ENCODE data around the gene SARM1. TPM values are rescaled to one million over a fixed set of nuclear protein-coding genes. Genes with fewer than 3 reads are reported as not detected.

SARM1 gene
- total and polyA plus RNA-seq, 8 donors, result 14.2 to 22.1 (median 17.3) TPM

- ATAC-seq, result no peak
- WGBS, 2 donors, result 66 to 74% methylated on average over 2 of the region's 2 CpGs
These were observed 19.9 kb downstream of the SARM1 start for GRCh38 chr17:28391401-28391800.

DNA sequence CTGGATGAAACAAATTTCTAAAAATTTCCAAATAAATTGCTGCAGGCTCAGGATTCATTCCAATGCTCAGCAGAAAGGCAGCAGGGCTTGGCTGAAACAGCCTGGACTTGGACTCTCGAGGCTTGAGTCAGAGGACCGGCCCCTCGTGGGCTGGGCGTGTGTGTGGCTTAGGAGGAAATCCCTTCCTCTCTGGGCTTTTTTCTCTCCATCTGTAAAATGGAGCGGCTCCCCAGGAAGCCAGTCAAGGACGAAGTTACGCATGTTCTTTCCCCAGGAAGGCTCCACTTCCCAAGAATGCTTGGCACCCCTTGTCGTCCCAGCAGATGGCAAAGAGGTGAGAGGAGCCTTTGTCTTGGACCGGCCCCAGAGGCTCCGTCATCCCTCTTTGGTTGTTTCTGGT lies 21.0 kb downstream of the SARM1 start:
- no peak overlapping the region for H3K27ac ChIP-seq
- ATAC-seq, result peak in 2 of 4 donors; percentile 28 to 31
- H3K4me1 ChIP-seq, result no peaks in the 10 kb centered on the region
- no peak overlapping the region for H3K4me3 ChIP-seq
- no peaks in the 10 kb centered on the region for H3K9me3 ChIP-seq
- H3K36me3 ChIP-seq, result peaks cover 0 to 68% (median 42%) of the 10 kb centered on the region in 3 donors
- no peaks in the 10 kb centered on the region for H3K27me3 ChIP-seq
- TF ChIP-seq, protein P1, sequence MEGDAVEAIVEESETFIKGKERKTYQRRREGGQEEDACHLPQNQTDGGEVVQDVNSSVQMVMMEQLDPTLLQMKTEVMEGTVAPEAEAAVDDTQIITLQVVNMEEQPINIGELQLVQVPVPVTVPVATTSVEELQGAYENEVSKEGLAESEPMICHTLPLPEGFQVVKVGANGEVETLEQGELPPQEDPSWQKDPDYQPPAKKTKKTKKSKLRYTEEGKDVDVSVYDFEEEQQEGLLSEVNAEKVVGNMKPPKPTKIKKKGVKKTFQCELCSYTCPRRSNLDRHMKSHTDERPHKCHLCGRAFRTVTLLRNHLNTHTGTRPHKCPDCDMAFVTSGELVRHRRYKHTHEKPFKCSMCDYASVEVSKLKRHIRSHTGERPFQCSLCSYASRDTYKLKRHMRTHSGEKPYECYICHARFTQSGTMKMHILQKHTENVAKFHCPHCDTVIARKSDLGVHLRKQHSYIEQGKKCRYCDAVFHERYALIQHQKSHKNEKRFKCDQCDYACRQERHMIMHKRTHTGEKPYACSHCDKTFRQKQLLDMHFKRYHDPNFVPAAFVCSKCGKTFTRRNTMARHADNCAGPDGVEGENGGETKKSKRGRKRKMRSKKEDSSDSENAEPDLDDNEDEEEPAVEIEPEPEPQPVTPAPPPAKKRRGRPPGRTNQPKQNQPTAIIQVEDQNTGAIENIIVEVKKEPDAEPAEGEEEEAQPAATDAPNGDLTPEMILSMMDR (IDR thresholded peaks at IDR 0.05), result no peak
- intact Hi-C loops (cut with DNase I), result no loop called here
- no peak for FAIRE-seq
- 86 to 90% methylated on average over 10 of the region's 10 CpGs for WGBS, 2 donors
- DNase-seq, result no peak

More at GRCh38 chr17:28391401-28391800, 19.9 kb downstream of the SARM1 start:
- DNase-seq (no peak), FAIRE-seq (no peak)
- H3K4me3 ChIP-seq, result no peak overlapping the region
- H3K36me3 ChIP-seq, result peaks cover 0 to 64% (median 42%) of the 10 kb centered on the region in 3 donors
- H3K27ac ChIP-seq, result no peak overlapping the region
- H3K9me3 ChIP-seq, result no peaks in the 10 kb centered on the region
- peaks cover 0 to 1% (median 0%) of the 10 kb centered on the region in 3 donors for H3K4me1 ChIP-seq
- H3K27me3 ChIP-seq, result no peaks in the 10 kb centered on the region
- TF ChIP-seq, protein P1 (IDR thresholded peaks at IDR 0.05), result no peak
- intact Hi-C loops (cut with DNase I), result no loop called here

GRCh38 chr17:28394337-28395116 lies 23.0 kb downstream of the SARM1 start:
- TF ChIP-seq, protein P1 (IDR thresholded peaks at IDR 0.05), result no peak
- FAIRE-seq, result no peak
- Histone ChIP-seq H3K9me3 (no peaks in the 10 kb centered on the region), H3K27ac (no peak overlapping the region), H3K4me1 (no peaks in the 10 kb centered on the region), H3K27me3 (no peaks in the 10 kb centered on the region), H3K36me3 (peaks cover 0 to 63% (median 35%) of the 10 kb centered on the region in 3 donors), H3K4me3 (no peak overlapping the region)
- WGBS, 2 donors, result 81% methylated on average over 7 of the region's 7 CpGs
- intact Hi-C loops (cut with DNase I), result no loop called here
- ATAC-seq, result no peak
- no peak for DNase-seq

DNA sequence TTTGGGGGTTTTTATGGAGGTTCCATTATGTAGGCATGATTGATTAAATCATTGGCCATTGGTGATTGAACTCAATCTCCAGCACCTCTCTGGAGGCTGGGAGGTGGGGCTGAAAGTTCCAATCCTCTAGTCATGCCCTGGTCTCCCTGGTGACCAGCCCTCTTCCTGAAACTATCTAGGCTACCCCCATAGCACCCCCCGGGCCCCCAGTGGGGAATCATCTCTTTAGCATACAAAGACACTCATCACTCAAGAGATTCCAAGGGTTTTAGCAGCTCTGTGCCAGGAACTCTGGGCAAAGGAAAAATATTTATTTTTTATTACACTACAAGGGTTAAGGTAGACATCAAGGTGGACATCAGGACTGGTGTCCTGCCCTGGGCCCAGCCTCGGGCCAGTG lies 23.9 kb downstream of the SARM1 start:
- WGBS, 2 donors, result 57 to 64% methylated on average over 2 of the region's 2 CpGs
- TF ChIP-seq, protein P1 (IDR thresholded peaks at IDR 0.05), result no peak
- Histone ChIP-seq H3K4me1 (no peaks in the 10 kb centered on the region), H3K4me3 (no peak overlapping the region), H3K36me3 (peaks cover 0 to 54% (median 32%) of the 10 kb centered on the region in 3 donors), H3K27me3 (no peaks in the 10 kb centered on the region), H3K27ac (no peak overlapping the region), H3K9me3 (no peaks in the 10 kb centered on the region)
- DNase-seq, result no peak
- FAIRE-seq, result no peak
- intact Hi-C loops (cut with DNase I), result no loop called here
- ATAC-seq, result no peak

DNA sequence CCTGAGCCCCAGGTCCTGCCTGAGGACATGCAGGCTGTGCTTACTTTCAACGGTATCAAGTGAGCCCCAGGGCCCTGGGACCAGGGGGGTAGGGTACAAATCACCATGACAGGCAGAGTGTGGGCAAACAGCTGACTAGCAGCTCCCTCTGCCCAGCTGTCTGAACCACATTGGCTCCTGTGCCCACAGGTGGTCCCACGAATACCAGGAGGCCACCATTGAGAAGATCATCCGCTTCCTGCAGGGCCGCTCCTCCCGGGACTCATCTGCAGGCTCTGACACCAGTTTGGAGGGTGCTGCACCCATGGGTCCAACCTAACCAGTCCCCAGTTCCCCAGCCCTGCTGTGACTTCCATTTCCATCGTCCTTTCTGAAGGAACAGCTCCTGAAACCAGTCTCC lies 24.5 kb downstream of the SARM1 start:
- no peak for DNase-seq
- WGBS, 2 donors, result 85 to 89% methylated on average over 6 of the region's 6 CpGs
- Histone ChIP-seq H3K4me3 (no peak overlapping the region), H3K9me3 (no peaks in the 10 kb centered on the region), H3K27me3 (no peaks in the 10 kb centered on the region), H3K27ac (no peak overlapping the region), H3K4me1 (no peaks in the 10 kb centered on the region), H3K36me3 (peaks cover 0 to 48% (median 27%) of the 10 kb centered on the region in 3 donors)
- intact Hi-C loops (cut with DNase I), result no loop called here
- no peak for FAIRE-seq
- TF ChIP-seq, protein P1 (IDR thresholded peaks at IDR 0.05), result no peak
- no peak for ATAC-seq

Measured in pancreas (tissue), 10 donors.